ENCODE data around the gene ROBO3. TPM values are rescaled to one million over a fixed set of nuclear protein-coding genes. Genes with fewer than 3 reads are reported as not detected.

The ROBO3 gene
- total and polyA plus RNA-seq, 2 donors (not counting 1 experiment from before 2014, with no cell fraction given) = 1.0 to 7.4 TPM

- Mint-ChIP-seq H3K9me3 (ENCODE audit: insufficient read depth) (no peaks in the 10 kb centered on the region), H3K27me3 (peaks cover 88% of the 10 kb centered on the region), H3K4me3 (no peak overlapping the region), H3K27ac (no peak overlapping the region), H3K4me1 (peaks cover 16% of the 10 kb centered on the region)
- 67% methylated on average over 7 of the region's 7 CpGs for WGBS (ENCODE audit: insufficient coverage)
- intact Hi-C loops (cut with micrococcal nuclease) = no loop called here
- Histone ChIP-seq H3K4me1 (ENCODE audit: control insufficient read depth in 2 of 2, insufficient read depth in 2 of 2, low read length in 2 of 2) (peaks cover 30 to 38% of the 10 kb centered on the region in 2 donors), H3K27ac (ENCODE audit: low read length in 2 of 2) (no peak overlapping the region), H3K9me3 (ENCODE audit: control extremely low read depth in 1 of 3, control insufficient read depth in 2 of 3, insufficient read depth in 1 of 3, low read length in 2 of 3) (peaks cover 0 to 36% (median 2%) of the 10 kb centered on the region in 3 donors), H3K79me2 (ENCODE audit: control insufficient read depth, insufficient read depth, low read length) (no peaks in the 10 kb centered on the region), H3K27me3 (replicated peaks in 1 of 4; ENCODE audit: control extremely low read depth in 1 of 4, control insufficient read depth in 3 of 4, insufficient read depth in 4 of 4, low read length in 3 of 4) (peaks cover 0 to 84% (median 48%) of the 10 kb centered on the region in 4 experiments), H3K9ac (ENCODE audit: low read length) (no peak overlapping the region), H3K4me3 (ENCODE audit: control extremely low read depth in 1 of 5, extremely low read depth in 1 of 5, insufficient read depth in 1 of 5, low read depth in 2 of 5, low read length in 4 of 5) (no peak overlapping the region), H4K20me1 (ENCODE audit: control insufficient read depth, insufficient read depth, low read length, poor library complexity, severe bottlenecking) (no peaks in the 10 kb centered on the region), H3K4me2 (replicated peaks; ENCODE audit: low read depth, low read length, poor library complexity, severe bottlenecking) (no peak overlapping the region), H3K36me3 (replicated peaks in 1 of 2; ENCODE audit: control extremely low read depth in 1 of 2, control insufficient read depth in 1 of 2, extremely low read depth in 1 of 2, insufficient read depth in 2 of 2, low read length in 1 of 2) (no peaks in the 10 kb centered on the region), H2AFZ (ENCODE audit: insufficient read depth, low read depth, low read length, poor library complexity, severe bottlenecking) (no peak overlapping the region)
- no peak for DNase-seq
- TF ChIP-seq, protein P1, sequence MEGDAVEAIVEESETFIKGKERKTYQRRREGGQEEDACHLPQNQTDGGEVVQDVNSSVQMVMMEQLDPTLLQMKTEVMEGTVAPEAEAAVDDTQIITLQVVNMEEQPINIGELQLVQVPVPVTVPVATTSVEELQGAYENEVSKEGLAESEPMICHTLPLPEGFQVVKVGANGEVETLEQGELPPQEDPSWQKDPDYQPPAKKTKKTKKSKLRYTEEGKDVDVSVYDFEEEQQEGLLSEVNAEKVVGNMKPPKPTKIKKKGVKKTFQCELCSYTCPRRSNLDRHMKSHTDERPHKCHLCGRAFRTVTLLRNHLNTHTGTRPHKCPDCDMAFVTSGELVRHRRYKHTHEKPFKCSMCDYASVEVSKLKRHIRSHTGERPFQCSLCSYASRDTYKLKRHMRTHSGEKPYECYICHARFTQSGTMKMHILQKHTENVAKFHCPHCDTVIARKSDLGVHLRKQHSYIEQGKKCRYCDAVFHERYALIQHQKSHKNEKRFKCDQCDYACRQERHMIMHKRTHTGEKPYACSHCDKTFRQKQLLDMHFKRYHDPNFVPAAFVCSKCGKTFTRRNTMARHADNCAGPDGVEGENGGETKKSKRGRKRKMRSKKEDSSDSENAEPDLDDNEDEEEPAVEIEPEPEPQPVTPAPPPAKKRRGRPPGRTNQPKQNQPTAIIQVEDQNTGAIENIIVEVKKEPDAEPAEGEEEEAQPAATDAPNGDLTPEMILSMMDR (IDR thresholded peaks at IDR 0.05) = no peak
- no peak for TF ChIP-seq EZH2 (IDR thresholded peaks at IDR 0.05; ENCODE audit: borderline replicate concordance, insufficient read depth, low read depth, low read length, poor library complexity, severe bottlenecking)
- no peak for ATAC-seq (ENCODE audit: low read depth)
- POLR2A ChIA-PET = no interaction called here
- CTCF ChIA-PET = interaction anchor here (1.8 kb wide), 1 partner anchor 11 kb away, joined by 6 read pairs; no protein-coding TSS in a partner anchor
Measured at GRCh38 chr11:124870430-124870829, 5.2 kb downstream of the ROBO3 start.

DNA sequence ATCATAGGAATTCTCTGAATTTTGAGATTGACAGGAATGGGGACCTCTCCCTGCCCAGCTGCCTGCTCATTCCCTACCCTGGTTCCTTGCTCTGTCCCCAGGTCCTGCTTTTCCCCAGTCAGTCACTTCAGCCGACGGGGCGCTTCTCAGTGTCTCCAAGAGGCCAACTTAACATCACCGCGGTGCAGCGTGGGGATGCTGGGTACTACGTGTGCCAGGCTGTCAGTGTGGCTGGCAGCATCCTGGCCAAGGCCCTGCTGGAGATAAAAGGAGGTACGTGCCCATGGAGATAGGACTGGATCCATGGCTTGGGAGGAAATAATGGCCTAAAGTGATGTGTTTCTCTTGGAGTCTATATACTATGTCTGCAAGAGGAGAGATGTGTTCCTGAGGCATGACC, 7.0 kb downstream of the ROBO3 start:
- DNase-seq = no peak
- peaks cover 0 to 83% (median 36%) of the 10 kb centered on the region in 4 experiments for H3K27me3 ChIP-seq (replicated peaks in 1 of 4; ENCODE audit: control extremely low read depth in 1 of 4, control insufficient read depth in 3 of 4, insufficient read depth in 4 of 4, low read length in 3 of 4)
- H3K9me3 Mint-ChIP-seq (ENCODE audit: insufficient read depth) = no peaks in the 10 kb centered on the region
- H3K79me2 ChIP-seq (ENCODE audit: control insufficient read depth, insufficient read depth, low read length) = no peaks in the 10 kb centered on the region
- intact Hi-C loops (cut with micrococcal nuclease) = no loop called here
- no peak overlapping the region for H3K27ac Mint-ChIP-seq
- no peak overlapping the region for H3K4me2 ChIP-seq (replicated peaks; ENCODE audit: low read depth, low read length, poor library complexity, severe bottlenecking)
- no peak overlapping the region for H3K4me3 Mint-ChIP-seq
- no peaks in the 10 kb centered on the region for H3K36me3 ChIP-seq (replicated peaks in 1 of 2; ENCODE audit: control extremely low read depth in 1 of 2, control insufficient read depth in 1 of 2, extremely low read depth in 1 of 2, insufficient read depth in 2 of 2, low read length in 1 of 2)
- peaks cover 32 to 36% of the 10 kb centered on the region in 2 donors for H3K4me1 ChIP-seq (ENCODE audit: control insufficient read depth in 2 of 2, insufficient read depth in 2 of 2, low read length in 2 of 2)
- WGBS (ENCODE audit: insufficient coverage) = 65% methylated on average over 8 of the region's 8 CpGs
- ChIA-PET POLR2A (no interaction called here), CTCF (no interaction called here)
- no peak overlapping the region for H3K27ac ChIP-seq (ENCODE audit: low read length in 2 of 2)
- TF ChIP-seq, protein P1 (IDR thresholded peaks at IDR 0.05) = no peak
- TF ChIP-seq EZH2 (IDR thresholded peaks at IDR 0.05; ENCODE audit: borderline replicate concordance, insufficient read depth, low read depth, low read length, poor library complexity, severe bottlenecking) = no peak
- no peak overlapping the region for H3K4me3 ChIP-seq (ENCODE audit: control extremely low read depth in 1 of 5, extremely low read depth in 1 of 5, insufficient read depth in 1 of 5, low read depth in 2 of 5, low read length in 4 of 5)
- H3K9ac ChIP-seq (ENCODE audit: low read length) = no peak overlapping the region
- H3K4me1 Mint-ChIP-seq = peaks cover 22% of the 10 kb centered on the region
- no peak overlapping the region for H2AFZ ChIP-seq (ENCODE audit: insufficient read depth, low read depth, low read length, poor library complexity, severe bottlenecking)
- no peak for ATAC-seq (ENCODE audit: low read depth)
- H4K20me1 ChIP-seq (ENCODE audit: control insufficient read depth, insufficient read depth, low read length, poor library complexity, severe bottlenecking) = no peaks in the 10 kb centered on the region
- H3K9me3 ChIP-seq (ENCODE audit: control extremely low read depth in 1 of 3, control insufficient read depth in 2 of 3, insufficient read depth in 1 of 3, low read length in 2 of 3) = peaks cover 0 to 36% (median 0%) of the 10 kb centered on the region in 3 donors
- H3K27me3 Mint-ChIP-seq = peaks cover 94% of the 10 kb centered on the region
